HepG2 (cell line): ENCODE results near the gene ZNF783. TPM values are rescaled to one million over a fixed set of nuclear protein-coding genes. Genes with fewer than 3 reads are reported as not detected.
A peak's percentile ranks its signal among the peaks of the same experiment; 100 is the strongest.

Experiments used
- AGO1 ChIP-seq: fragments of 200-400 bp; formaldehyde crosslinking; IDR thresholded peaks from 2 replicates; pipeline ENCODE4 v1.6.1; 2017; ENCODE audit warnings: mild to moderate bottlenecking, low read depth, low read length, moderate library complexity; ENCODE audit not compliant: poor library complexity, severe bottlenecking
- BCL6 ChIP-seq: IDR thresholded peaks from 2 replicates; pipeline ENCODE4 v1.6.1; 2016; ENCODE audit warnings: missing genetic modification reagents, missing compliant biosample characterization
- BRCA1 ChIP-seq: sonication (generic); formaldehyde crosslinking; IDR thresholded peaks from 2 replicates; pipeline ENCODE4 v1.4.0; 2020; ENCODE audit warnings: missing genetic modification reagents
- CENPT ChIP-seq: sonication (generic); formaldehyde crosslinking; IDR thresholded peaks from 2 replicates; pipeline ENCODE4 v1.8.0; 2022; ENCODE audit warnings: low read depth, mild to moderate bottlenecking, moderate library complexity, missing genetic modification reagents
- FOXA1 ChIP-seq, 2 experiments: fragments of 450-650 bp in 1 of 2; sonication (generic) in 1 of 2; formaldehyde crosslinking in 1 of 2; IDR thresholded peaks; 2 replicates each; pipeline versions ENCODE4 v1.4.0 to v1.6.1; 2016 to 2020; ENCODE audit warnings: missing genetic modification reagents in 1 of 2
- FOXJ3 ChIP-seq: sonication (generic); formaldehyde crosslinking; IDR thresholded peaks from 2 replicates; pipeline ENCODE4 v1.4.0; 2020; ENCODE audit warnings: missing genetic modification reagents, mild to moderate bottlenecking, borderline replicate concordance
- HNF1A ChIP-seq, 2 experiments: sonication (generic) in 1 of 2; formaldehyde crosslinking in 1 of 2; IDR thresholded peaks; 2 replicates each; pipeline versions ENCODE4 v1.4.0 to v1.6.1; 2016 to 2020; ENCODE audit warnings: borderline replicate concordance in 1 of 2, low read depth in 1 of 2, mild to moderate bottlenecking in 1 of 2, missing genetic modification reagents in 1 of 2
- JUNB ChIP-seq: sonication (generic); formaldehyde crosslinking; IDR thresholded peaks from 2 replicates; pipeline ENCODE4 v1.8.0; 2022; ENCODE audit warnings: missing genetic modification reagents, mild to moderate bottlenecking, borderline replicate concordance
- MAF1 ChIP-seq: sonication (generic); formaldehyde crosslinking; IDR thresholded peaks from 2 replicates; pipeline ENCODE4 v1.5.0; 2020; ENCODE audit warnings: missing genetic modification reagents, borderline replicate concordance
- MIXL1 ChIP-seq: IDR thresholded peaks from 2 replicates; pipeline ENCODE4 v1.6.1; 2016
- MXI1 ChIP-seq: IDR thresholded peaks from 3 replicates; pipeline ENCODE4 v1.6.1; 2012; ENCODE audit warnings: low read depth, low read length, inconsistent platforms, borderline replicate concordance
- NR2F6 ChIP-seq, 2 experiments: IDR thresholded peaks; 2 replicates each; pipeline ENCODE4 v1.6.1; 2016; ENCODE audit warnings: antibody characterized with exemption in 1 of 2, mild to moderate bottlenecking in 1 of 2
- SALL1 ChIP-seq: sonication (generic); formaldehyde crosslinking; IDR thresholded peaks from 2 replicates; pipeline ENCODE4 v1.8.0; 2022; ENCODE audit warnings: mild to moderate bottlenecking, missing genetic modification reagents
- SRF ChIP-seq: IDR thresholded peaks from 2 replicates; pipeline ENCODE4 v1.6.1; 2011; ENCODE audit warnings: mild to moderate bottlenecking, low read depth, low read length, moderate library complexity
- SUZ12 ChIP-seq: fragments of 150-350 bp; IDR thresholded peaks from 2 replicates; pipeline ENCODE4 v1.6.1; 2014; ENCODE audit warnings: low read depth, low read length
- WIZ ChIP-seq: sonication (generic); formaldehyde crosslinking; IDR thresholded peaks from 2 replicates; pipeline ENCODE4 v1.5.1; 2020; ENCODE audit warnings: mild to moderate bottlenecking, missing genetic modification reagents
- ZFP36 ChIP-seq: fragments of 150-350 bp; IDR thresholded peaks from 2 replicates; pipeline ENCODE4 v1.6.1; 2018; ENCODE audit warnings: borderline replicate concordance, low read length, low read depth; ENCODE audit not compliant: partially characterized antibody
- ZNF225 ChIP-seq: sonication (generic); formaldehyde crosslinking; IDR thresholded peaks from 2 replicates; pipeline ENCODE4 v1.4.0; 2020; ENCODE audit warnings: mild to moderate bottlenecking, missing genetic modification reagents
- ZNF234 ChIP-seq: sonication (generic); formaldehyde crosslinking; conservative IDR thresholded peaks from 2 replicates; pipeline ENCODE4 v1.5.1; 2020; ENCODE audit warnings: mild to moderate bottlenecking, missing genetic modification reagents
- ZNF256 ChIP-seq: sonication (generic); formaldehyde crosslinking; conservative IDR thresholded peaks from 2 replicates; pipeline ENCODE4 v1.4.0; 2020; ENCODE audit warnings: missing genetic modification reagents
- ZNF263 ChIP-seq: sonication (generic); formaldehyde crosslinking; IDR thresholded peaks from 2 replicates; pipeline ENCODE4 v1.4.0; 2020; ENCODE audit warnings: missing genetic modification reagents
- ZNF720 ChIP-seq: sonication (generic); formaldehyde crosslinking; IDR thresholded peaks from 2 replicates; pipeline ENCODE4 v1.4.0; 2020; ENCODE audit warnings: missing genetic modification reagents
- ZNF782 ChIP-seq: sonication (generic); formaldehyde crosslinking; IDR thresholded peaks from 2 replicates; pipeline ENCODE4 v1.4.0; 2020; ENCODE audit warnings: missing genetic modification reagents, mild to moderate bottlenecking, borderline replicate concordance
- ZNF878 ChIP-seq: sonication (generic); formaldehyde crosslinking; IDR thresholded peaks from 2 replicates; pipeline ENCODE4 v1.8.1; 2023; ENCODE audit warnings: mild to moderate bottlenecking, missing genetic modification reagents, moderate library complexity
- polyA plus RNA-seq, 8 experiments: library from polyadenylated mRNA; depleted of rRNA in 3 of 8; stranded (reverse) in 7 of 8; unstranded in 1 of 8; fragments of >200 nt; fragmentation: Illumina TruSeq in 4 of 8; extraction: Trizol in 4 of 8; gene quantifications; 2 replicates each; pipeline versions ENCODE4 v1.2.1 to v1.2.3, GENCODE V29; 2011 to 2016; ENCODE audit warnings: low read depth in 4 of 8, missing spikeins in 1 of 8, mixed read lengths in 1 of 8; ENCODE audit not compliant: insufficient read depth in 1 of 8
- total RNA-seq, 5 experiments: library from RNA; depleted of rRNA; stranded (reverse); fragments of >200 nt; fragmentation: Illumina TruSeq; extraction: Trizol; gene quantifications; 2 replicates each; pipeline ENCODE4 v1.2.3, GENCODE V29; 2016; ENCODE audit warnings: low read depth in 1 of 5

The ZNF783 gene
- total and polyA plus RNA-seq, 2 of the 13 experiments (the other 11 are each of a cell fraction or from before 2014, with no cell fraction given): 4.1 to 5.2 TPM

- TF ChIP-seq JUNB (no peak), FOXJ3 (CRISPR knock-in tag) (no peak), ZNF720 (CRISPR knock-in tag) (no peak), MIXL1 (CRISPR knock-in tag) (peak; percentile 73), ZNF225 (CRISPR knock-in tag) (0 out of 2 replicates have a peak, but pooled peaks have one; percentile 58), WIZ (CRISPR knock-in tag) (no peak), NR2F6 (IDR thresholded peaks at IDR 0.05) (no peak), NR2F6 (CRISPR knock-in tag; IDR thresholded peaks at IDR 0.05) (peak; percentile 69), AGO1 (peak; percentile 70), ZNF878 (CRISPR knock-in tag) (peak; percentile 77), SALL1 (CRISPR knock-in tag) (peak; percentile 92), ZNF234 (no peak), FOXA1 (IDR thresholded peaks at IDR 0.05) (no peak), FOXA1 (CRISPR knock-in tag; IDR thresholded peaks at IDR 0.05) (peak; percentile 52; the same call in 1 of the 2 replicates), ZNF782 (CRISPR knock-in tag) (no peak), BRCA1 (no peak), SUZ12 (peak; percentile 34; the same call in 1 of the 2 replicates), ZNF256 (CRISPR knock-in tag) (no peak), SRF (no peak), MAF1 (CRISPR knock-in tag) (peak; percentile 75; the same call in 1 of the 2 replicates), ZNF263 (CRISPR knock-in tag) (0 out of 2 replicates have a peak, but pooled peaks have one; percentile 37), BCL6 (peak; percentile 60; the same call in 1 of the 2 replicates), ZFP36 (no peak), HNF1A (IDR thresholded peaks at IDR 0.05; ENCODE audit: low read depth) (peak; percentile 51), HNF1A (CRISPR knock-in tag; IDR thresholded peaks at IDR 0.05; ENCODE audit: borderline replicate concordance) (peak; percentile 62; the same call in 1 of the 2 replicates), CENPT (no peak), MXI1 (peak; percentile 47; the same call in 1 of the 3 replicates)
These were observed 22.5 kb upstream of the ZNF783 start, which contains the start of gene ZNF212 (continued) for GRCh38 chr7:149239345-149240143.
